Hematopoietic multipotent progenitor cell treated with erythropoietin and hydrocortisone succinate and interleukin-3 and kit ligand, for 6 days (in vitro differentiated cells): ENCODE data around the gene SUPT6H.

Experiments
- DNase-seq: peaks from one replicate; pipeline ENCODE4 v3.0.0-alpha.2; 2015

Gene SUPT6H

GRCh38 chr17:28740406-28741357 lies 78.7 kb downstream of the SUPT6H start:
- DNase-seq: no peak

GRCh38 chr17:28741358-28742349 lies 79.6 kb downstream of the SUPT6H start:
- peak; percentile 95 for DNase-seq

- peak; percentile 92 for DNase-seq
These were observed 81.5 kb downstream of the SUPT6H start, which contains the start of gene TRAF4 for GRCh38 chr17:28743243-28744103. TSS of gene TRAF4 (plus strand) at chr17:28744011. CDS start at chr17:28744113, 102 bp downstream.

GRCh38 chr17:28744104-28744971 lies 82.3 kb downstream of the SUPT6H start:
- DNase-seq: peak; percentile 52

GRCh38 chr17:28744972-28745785 lies 83.2 kb downstream of the SUPT6H start:
- DNase-seq: peak; percentile 49

- no peak for DNase-seq
These were observed 83.9 kb downstream of the SUPT6H start for GRCh38 chr17:28745786-28746411.

- no peak for DNase-seq
These were observed 84.6 kb downstream of the SUPT6H start for GRCh38 chr17:28746611-28747050.

- no peak for DNase-seq
These were observed 85.2 kb downstream of the SUPT6H start for GRCh38 chr17:28747051-28747691.

- no peak for DNase-seq
These were observed 86.1 kb downstream of the SUPT6H start for GRCh38 chr17:28747801-28748750.

GRCh38 chr17:28748852-28749515 lies 87.0 kb downstream of the SUPT6H start:
- no peak for DNase-seq

GRCh38 chr17:28749516-28750177 lies 87.6 kb downstream of the SUPT6H start:
- no peak for DNase-seq

- DNase-seq: peak; percentile 97
These were observed 88.4 kb downstream of the SUPT6H start for GRCh38 chr17:28750178-28751047.

- no peak for DNase-seq
These were observed 89.8 kb downstream of the SUPT6H start for GRCh38 chr17:28751600-28752366.
